ENCODE measurements around the gene P4HA1. TPM values are rescaled to one million over a fixed set of nuclear protein-coding genes. Genes with fewer than 3 reads are reported as not detected.
"Not testable (repeated sequence)": the region's sequence is repeated elsewhere in the genome, so short reads cannot be mapped to it uniquely, and the experiment has no call there.

Gene P4HA1
- polyA plus RNA-seq, 1 donor: 31.8 TPM

- WGBS (ENCODE audit: insufficient coverage, low lambda C conversion rate): 100% methylated on average over 2 of the region's 7 CpGs
- no peak for DNase-seq
- H3K9me3 ChIP-seq (ENCODE audit: control insufficient read depth, low read depth, low read length): no peaks in the 10 kb centered on the region
- peaks cover 20% of the 10 kb centered on the region for H3K36me3 ChIP-seq (ENCODE audit: control insufficient read depth, insufficient read depth, low read length)
- H3K4me1 ChIP-seq (ENCODE audit: control insufficient read depth, insufficient read depth, low read length): no peaks in the 10 kb centered on the region
- H3K27ac ChIP-seq (ENCODE audit: low read length): no peak overlapping the region
- no peak overlapping the region for H3K4me3 ChIP-seq (ENCODE audit: low read length)
- H3K27me3 ChIP-seq (ENCODE audit: control insufficient read depth, insufficient read depth, low read length): no peaks in the 10 kb centered on the region
Observed at GRCh38 chr10:73044378-73045285, 52.0 kb downstream of the P4HA1 start.

- Histone ChIP-seq H3K4me1 (ENCODE audit: control insufficient read depth, insufficient read depth, low read length) (no peaks in the 10 kb centered on the region), H3K4me3 (ENCODE audit: low read length) (no peak overlapping the region), H3K27me3 (ENCODE audit: control insufficient read depth, insufficient read depth, low read length) (no peaks in the 10 kb centered on the region), H3K9me3 (ENCODE audit: control insufficient read depth, low read depth, low read length) (no peaks in the 10 kb centered on the region), H3K27ac (ENCODE audit: low read length) (no peak overlapping the region), H3K36me3 (ENCODE audit: control insufficient read depth, insufficient read depth, low read length) (peaks cover 20% of the 10 kb centered on the region)
- WGBS (ENCODE audit: insufficient coverage, low lambda C conversion rate): 100% methylated on average over 1 of the region's 2 CpGs
- DNase-seq: no peak
Observed at GRCh38 chr10:73043766-73044377, 52.8 kb downstream of the P4HA1 start.

- peaks cover 20% of the 10 kb centered on the region for H3K36me3 ChIP-seq (ENCODE audit: control insufficient read depth, insufficient read depth, low read length)
- no peaks in the 10 kb centered on the region for H3K27me3 ChIP-seq (ENCODE audit: control insufficient read depth, insufficient read depth, low read length)
- no peaks in the 10 kb centered on the region for H3K4me1 ChIP-seq (ENCODE audit: control insufficient read depth, insufficient read depth, low read length)
- H3K4me3 ChIP-seq (ENCODE audit: low read length): no peak overlapping the region
- no peak overlapping the region for H3K27ac ChIP-seq (ENCODE audit: low read length)
- no peaks in the 10 kb centered on the region for H3K9me3 ChIP-seq (ENCODE audit: control insufficient read depth, low read depth, low read length)
- WGBS (ENCODE audit: insufficient coverage, low lambda C conversion rate): no CpG with 5 or more reads among the region's 1 CpG
- DNase-seq: no peak
Observed at GRCh38 chr10:73043319-73043718, 53.3 kb downstream of the P4HA1 start.

GRCh38 chr10:73042130-73042529 lies 54.5 kb downstream of the P4HA1 start:
- H3K36me3 ChIP-seq (ENCODE audit: control insufficient read depth, insufficient read depth, low read length): peaks cover 20% of the 10 kb centered on the region
- 86% methylated on average over 5 of the region's 5 CpGs for WGBS (ENCODE audit: insufficient coverage, low lambda C conversion rate)
- no peaks in the 10 kb centered on the region for H3K27me3 ChIP-seq (ENCODE audit: control insufficient read depth, insufficient read depth, low read length)
- H3K4me3 ChIP-seq (ENCODE audit: low read length): no peak overlapping the region
- H3K27ac ChIP-seq (ENCODE audit: low read length): no peak overlapping the region
- DNase-seq: no peak
- H3K9me3 ChIP-seq (ENCODE audit: control insufficient read depth, low read depth, low read length): no peaks in the 10 kb centered on the region
- no peaks in the 10 kb centered on the region for H3K4me1 ChIP-seq (ENCODE audit: control insufficient read depth, insufficient read depth, low read length)

GRCh38 chr10:73039635-73040034 lies 57.0 kb downstream of the P4HA1 start:
- no peaks in the 10 kb centered on the region for H3K9me3 ChIP-seq (ENCODE audit: control insufficient read depth, low read depth, low read length)
- no peaks in the 10 kb centered on the region for H3K4me1 ChIP-seq (ENCODE audit: control insufficient read depth, insufficient read depth, low read length)
- WGBS (ENCODE audit: insufficient coverage, low lambda C conversion rate): 90% methylated on average over 2 of the region's 3 CpGs
- H3K27me3 ChIP-seq (ENCODE audit: control insufficient read depth, insufficient read depth, low read length): no peaks in the 10 kb centered on the region
- H3K36me3 ChIP-seq (ENCODE audit: control insufficient read depth, insufficient read depth, low read length): peaks cover 9% of the 10 kb centered on the region
- no peak for DNase-seq
- H3K27ac ChIP-seq (ENCODE audit: low read length): no peak overlapping the region
- no peak overlapping the region for H3K4me3 ChIP-seq (ENCODE audit: low read length)

- H3K27ac ChIP-seq (ENCODE audit: low read length); H3K27me3 ChIP-seq (ENCODE audit: control insufficient read depth, insufficient read depth, low read length); H3K9me3 ChIP-seq (ENCODE audit: control insufficient read depth, low read depth, low read length); H3K36me3 ChIP-seq (ENCODE audit: control insufficient read depth, insufficient read depth, low read length); H3K4me3 ChIP-seq (ENCODE audit: low read length); DNase-seq; H3K4me1 ChIP-seq (ENCODE audit: control insufficient read depth, insufficient read depth, low read length): not testable (repeated sequence)
- WGBS (ENCODE audit: insufficient coverage, low lambda C conversion rate): 80% methylated on average over 2 of the region's 6 CpGs
Observed at GRCh38 chr10:73036285-73036684, 60.4 kb downstream of the P4HA1 start.

- H3K4me1 ChIP-seq (ENCODE audit: control insufficient read depth, insufficient read depth, low read length): no peaks in the 10 kb centered on the region
- DNase-seq: no peak
- peaks cover 16% of the 10 kb centered on the region for H3K36me3 ChIP-seq (ENCODE audit: control insufficient read depth, insufficient read depth, low read length)
- 100% methylated on average over 4 of the region's 6 CpGs for WGBS (ENCODE audit: insufficient coverage, low lambda C conversion rate)
- H3K4me3 ChIP-seq (ENCODE audit: low read length): no peak overlapping the region
- no peaks in the 10 kb centered on the region for H3K27me3 ChIP-seq (ENCODE audit: control insufficient read depth, insufficient read depth, low read length)
- peaks cover 3% of the 10 kb centered on the region for H3K9me3 ChIP-seq (ENCODE audit: control insufficient read depth, low read depth, low read length)
- no peak overlapping the region for H3K27ac ChIP-seq (ENCODE audit: low read length)
Observed at GRCh38 chr10:73032536-73032935, 64.1 kb downstream of the P4HA1 start.

- not testable (repeated sequence) for H3K4me1 ChIP-seq (ENCODE audit: control insufficient read depth, insufficient read depth, low read length); H3K27me3 ChIP-seq (ENCODE audit: control insufficient read depth, insufficient read depth, low read length); DNase-seq; H3K27ac ChIP-seq (ENCODE audit: low read length); H3K4me3 ChIP-seq (ENCODE audit: low read length); H3K9me3 ChIP-seq (ENCODE audit: control insufficient read depth, low read depth, low read length)
- peaks cover 20% of the 10 kb centered on the region for H3K36me3 ChIP-seq (ENCODE audit: control insufficient read depth, insufficient read depth, low read length)
- WGBS (ENCODE audit: insufficient coverage, low lambda C conversion rate): no CpG with 5 or more reads among the region's 1 CpG
Observed at GRCh38 chr10:73026623-73027022, 70.0 kb downstream of the P4HA1 start.

- H3K4me1 ChIP-seq (ENCODE audit: control insufficient read depth, insufficient read depth, low read length); H3K9me3 ChIP-seq (ENCODE audit: control insufficient read depth, low read depth, low read length); H3K27ac ChIP-seq (ENCODE audit: low read length); DNase-seq; H3K4me3 ChIP-seq (ENCODE audit: low read length); H3K27me3 ChIP-seq (ENCODE audit: control insufficient read depth, insufficient read depth, low read length): not testable (repeated sequence)
- 91% methylated on average over 1 of the region's 7 CpGs for WGBS (ENCODE audit: insufficient coverage, low lambda C conversion rate)
- peaks cover 24% of the 10 kb centered on the region for H3K36me3 ChIP-seq (ENCODE audit: control insufficient read depth, insufficient read depth, low read length)
Observed at GRCh38 chr10:73023455-73024070, 73.1 kb downstream of the P4HA1 start.

- not testable (repeated sequence) for H3K4me3 ChIP-seq (ENCODE audit: low read length); H3K27me3 ChIP-seq (ENCODE audit: control insufficient read depth, insufficient read depth, low read length); H3K4me1 ChIP-seq (ENCODE audit: control insufficient read depth, insufficient read depth, low read length); H3K9me3 ChIP-seq (ENCODE audit: control insufficient read depth, low read depth, low read length); DNase-seq; H3K27ac ChIP-seq (ENCODE audit: low read length)
- peaks cover 28% of the 10 kb centered on the region for H3K36me3 ChIP-seq (ENCODE audit: control insufficient read depth, insufficient read depth, low read length)
- WGBS (ENCODE audit: insufficient coverage, low lambda C conversion rate): no CpG with 5 or more reads among the region's 4 CpGs
Observed at GRCh38 chr10:73022961-73023360, 73.7 kb downstream of the P4HA1 start.

Measured in large intestine (tissue), 3 donors.